Measurements from ENCODE around the gene NHLRC4. TPM values are rescaled to one million over a fixed set of nuclear protein-coding genes. Genes with fewer than 3 reads are reported as not detected.

The NHLRC4 gene
- total and polyA plus RNA-seq, 3 experiments from 2014 or later = 0.55 to 1.6 (median 0.59) TPM

DNA sequence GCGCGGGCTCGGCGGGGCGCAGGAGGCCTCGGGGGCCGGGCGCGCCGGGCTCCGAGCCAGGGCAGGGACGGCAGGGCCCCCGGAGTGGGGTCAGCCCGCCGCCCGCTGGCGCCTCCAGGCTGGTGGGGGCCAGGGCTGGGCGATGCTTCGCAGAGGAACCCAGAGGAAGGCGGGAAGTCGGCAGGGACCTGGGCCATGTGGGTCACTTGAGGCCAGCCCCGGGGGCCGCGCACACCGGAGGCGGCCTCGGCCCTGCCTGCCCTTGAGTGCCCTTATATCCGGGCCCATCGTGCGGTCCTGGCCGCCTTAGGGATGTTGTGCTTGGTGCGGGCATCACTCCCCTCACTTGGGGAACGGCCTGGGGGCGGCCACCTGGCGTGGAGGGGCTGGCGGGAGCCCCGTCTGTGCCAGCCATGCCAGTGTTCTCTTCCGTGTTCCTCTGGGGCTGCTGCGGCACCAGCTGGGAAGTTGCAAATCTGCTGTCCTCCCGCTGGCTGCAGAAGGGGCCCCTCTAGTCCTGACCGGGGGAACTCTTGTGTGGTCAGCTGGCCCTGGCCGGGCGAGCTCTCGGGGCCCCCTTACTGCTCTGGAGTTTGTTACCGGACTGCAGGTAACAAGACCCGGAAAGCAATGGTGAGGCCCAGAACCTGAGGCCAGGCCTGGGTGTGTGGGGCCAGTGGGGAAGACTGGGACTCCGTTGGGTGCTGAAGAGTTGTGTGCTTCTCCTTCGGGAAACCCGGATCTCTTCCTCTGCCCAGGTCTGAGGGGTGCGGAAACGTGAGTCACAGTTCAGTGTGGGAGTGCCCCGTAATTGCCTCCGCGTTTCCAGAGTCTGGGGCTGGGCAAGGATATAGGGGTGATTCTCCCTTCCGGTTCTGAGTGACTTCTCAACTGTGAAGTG, 38.4 kb upstream of the NHLRC4 start:
- peak overlapping the region; percentile 73 for H3K27ac ChIP-seq (ENCODE audit: low read depth, low read length)
- no peaks in the 10 kb centered on the region for H3K27me3 ChIP-seq (ENCODE audit: insufficient read depth, low read length, poor library complexity, severe bottlenecking)
- ChIA-PET POLR2A (interaction anchor here (0.5 to 1.3 kb wide), 2 partner anchors 109 to 336 kb away, joined by 7 to 10 read pairs; partner anchors contain the start of gene METTL26), CTCF (no interaction called here)
- no peaks in the 10 kb centered on the region for H3K9me3 Mint-ChIP-seq
- peak overlapping the region; percentile 87 for H3K4me3 ChIP-seq (ENCODE audit: low read length)
- no peaks in the 10 kb centered on the region for H3K36me3 ChIP-seq (ENCODE audit: insufficient read depth, low read length)
- H3K27ac Mint-ChIP-seq = peak overlapping the region; percentile 88 to 99 (median 94)
- H3K4me1 ChIP-seq (ENCODE audit: insufficient read depth, low read length) = peaks cover 35% of the 10 kb centered on the region
- peak overlapping the region; percentile 93 to 97 (median 93) for H3K4me3 Mint-ChIP-seq
- no peaks in the 10 kb centered on the region for H3K9me3 ChIP-seq (ENCODE audit: low read length)
- H3K4me1 Mint-ChIP-seq = peaks cover 33 to 47% (median 34%) of the 10 kb centered on the region in 3 donors
- peaks cover 0 to 8% (median 0%) of the 10 kb centered on the region in 3 donors for H3K36me3 Mint-ChIP-seq
- H3K27me3 Mint-ChIP-seq = peaks cover 0 to 1% of the 10 kb centered on the region in 2 donors
- peak in 4 of 5 donors; percentile 14 to 43 (median 25) for DNase-seq

DNA sequence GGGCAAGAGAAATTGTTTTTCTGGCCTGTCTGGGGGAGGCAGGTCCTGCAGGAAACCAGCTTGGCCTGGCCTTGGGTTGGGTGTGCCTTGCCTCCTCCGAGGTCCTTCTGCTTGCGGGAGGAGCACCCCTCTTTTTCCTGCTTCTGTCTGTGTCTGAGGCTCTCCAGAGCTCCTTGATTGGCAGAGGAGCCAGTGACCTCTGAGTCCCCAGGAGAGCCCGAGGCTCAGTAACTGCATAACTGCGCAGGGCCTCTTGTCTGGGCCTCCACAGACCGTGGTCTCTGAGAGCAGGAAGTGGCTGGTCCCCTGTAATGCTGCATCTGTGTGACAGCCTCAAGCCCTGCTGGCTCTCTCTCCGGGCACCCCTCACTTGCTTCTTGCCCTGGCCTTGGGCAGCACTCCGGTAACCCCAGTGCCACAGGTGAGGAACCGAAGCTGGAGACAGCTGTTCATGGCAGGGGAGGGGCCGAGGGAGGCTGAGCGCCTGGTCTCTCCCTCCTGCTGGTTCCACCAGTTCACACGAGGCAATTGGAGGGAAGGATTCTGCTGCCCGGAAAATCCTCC, 37.7 kb upstream of the NHLRC4 start:
- POLR2A ChIA-PET = interaction anchor here (0.5 kb wide), 1 partner anchor 337 kb away, joined by 7 read pairs; no protein-coding TSS in a partner anchor
- CTCF ChIA-PET = no interaction called here
- DNase-seq = peak in 1 of 5 donors; percentile 20
- Histone ChIP-seq H3K27ac (ENCODE audit: low read depth, low read length) (peak overlapping the region; percentile 73), H3K27me3 (ENCODE audit: insufficient read depth, low read length, poor library complexity, severe bottlenecking) (no peaks in the 10 kb centered on the region), H3K9me3 (ENCODE audit: low read length) (no peaks in the 10 kb centered on the region), H3K36me3 (ENCODE audit: insufficient read depth, low read length) (no peaks in the 10 kb centered on the region), H3K4me3 (ENCODE audit: low read length) (peak overlapping the region; percentile 87), H3K4me1 (ENCODE audit: insufficient read depth, low read length) (peaks cover 35% of the 10 kb centered on the region)
- Mint-ChIP-seq H3K4me1 (peaks cover 33 to 45% (median 34%) of the 10 kb centered on the region in 3 donors), H3K27me3 (peaks cover 0 to 1% of the 10 kb centered on the region in 2 donors), H3K9me3 (no peaks in the 10 kb centered on the region), H3K27ac (peak overlapping the region; percentile 88 to 99 (median 94)), H3K36me3 (peaks cover 0 to 8% (median 0%) of the 10 kb centered on the region in 3 donors), H3K4me3 (peak overlapping the region; percentile 93 to 97 (median 93))

DNA sequence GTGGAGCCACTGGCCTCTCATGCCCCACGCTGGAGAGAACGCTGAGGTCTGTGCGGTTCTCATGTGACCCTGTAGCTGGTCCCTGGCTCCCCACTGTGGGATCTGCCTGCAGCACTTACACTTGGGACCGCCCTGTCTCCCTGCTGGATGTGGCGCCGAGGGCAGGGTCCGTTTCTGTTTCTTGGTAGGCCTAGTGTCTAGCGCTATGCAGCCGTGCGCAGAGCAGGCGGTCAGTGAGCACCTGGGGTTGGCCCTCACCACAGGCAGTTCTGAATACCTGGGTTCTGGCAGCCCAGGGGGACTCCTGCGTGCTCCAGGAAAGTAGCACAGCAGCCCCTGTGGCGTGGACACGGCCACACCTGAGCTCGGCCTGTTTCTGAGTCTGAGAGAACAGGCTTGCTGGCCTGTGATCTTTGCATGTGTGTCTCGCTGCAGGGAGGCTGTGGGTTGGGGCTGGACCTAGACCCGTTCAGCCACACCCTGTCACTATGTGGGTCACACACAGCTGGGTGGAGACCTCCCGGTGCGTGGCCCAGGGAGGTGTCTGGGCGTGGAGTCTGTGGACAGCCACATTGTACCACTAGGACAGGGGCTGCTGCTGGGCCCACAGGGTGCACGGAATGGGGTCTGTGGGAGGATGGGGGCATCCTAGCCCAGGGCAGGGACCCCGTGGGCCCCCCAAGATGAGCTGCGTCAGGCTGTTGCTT, 36.5 kb upstream of the NHLRC4 start:
- DNase-seq = no peak
- H3K27ac ChIP-seq (ENCODE audit: low read depth, low read length) = no peak overlapping the region
- no peaks in the 10 kb centered on the region for H3K36me3 ChIP-seq (ENCODE audit: insufficient read depth, low read length)
- Mint-ChIP-seq H3K27ac (peak overlapping the region in 6 of 8 donors; percentile 70 to 90 (median 86)), H3K27me3 (peaks cover 0 to 1% of the 10 kb centered on the region in 2 donors), H3K4me3 (peak overlapping the region; percentile 74 to 97 (median 93)), H3K9me3 (no peaks in the 10 kb centered on the region), H3K36me3 (peaks cover 0 to 11% (median 0%) of the 10 kb centered on the region in 3 donors), H3K4me1 (peaks cover 32 to 42% (median 34%) of the 10 kb centered on the region in 3 donors)
- POLR2A ChIA-PET = no interaction called here
- CTCF ChIA-PET = no interaction called here
- no peaks in the 10 kb centered on the region for H3K27me3 ChIP-seq (ENCODE audit: insufficient read depth, low read length, poor library complexity, severe bottlenecking)
- H3K9me3 ChIP-seq (ENCODE audit: low read length) = no peaks in the 10 kb centered on the region
- no peak overlapping the region for H3K4me3 ChIP-seq (ENCODE audit: low read length)
- peaks cover 31% of the 10 kb centered on the region for H3K4me1 ChIP-seq (ENCODE audit: insufficient read depth, low read length)

DNA sequence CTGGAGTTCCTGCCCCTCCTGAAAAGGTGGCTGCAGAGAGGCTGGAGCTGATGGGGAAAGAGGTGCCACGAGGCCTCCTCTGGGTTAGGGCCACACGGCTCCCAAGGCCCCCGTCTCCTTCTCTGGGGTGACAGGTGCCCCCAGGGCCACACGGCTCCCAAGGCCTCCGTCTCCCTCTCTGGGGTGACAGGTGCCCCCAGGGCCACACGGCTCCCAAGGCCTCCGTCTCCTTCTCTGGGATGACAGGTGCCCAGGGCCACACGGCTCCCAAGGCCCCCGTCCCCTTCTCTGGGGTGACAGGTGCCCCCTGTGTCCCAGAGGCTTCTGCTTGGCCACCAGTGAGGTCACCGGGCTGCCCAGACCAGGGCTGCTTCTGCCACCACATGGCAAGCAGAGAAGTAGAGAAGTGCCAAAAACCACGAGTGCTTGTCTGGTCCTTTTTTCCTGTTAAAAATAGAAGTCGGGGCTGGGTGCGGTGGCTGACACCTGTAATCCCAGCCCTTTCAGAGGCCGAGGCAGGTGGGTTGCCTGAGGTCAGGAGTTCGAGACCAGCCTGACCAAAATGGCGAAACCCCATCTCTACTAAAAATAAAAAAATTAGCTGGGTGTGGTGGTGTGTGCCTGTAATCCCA, 35.2 kb upstream of the NHLRC4 start:
- CTCF ChIA-PET = no interaction called here

DNA sequence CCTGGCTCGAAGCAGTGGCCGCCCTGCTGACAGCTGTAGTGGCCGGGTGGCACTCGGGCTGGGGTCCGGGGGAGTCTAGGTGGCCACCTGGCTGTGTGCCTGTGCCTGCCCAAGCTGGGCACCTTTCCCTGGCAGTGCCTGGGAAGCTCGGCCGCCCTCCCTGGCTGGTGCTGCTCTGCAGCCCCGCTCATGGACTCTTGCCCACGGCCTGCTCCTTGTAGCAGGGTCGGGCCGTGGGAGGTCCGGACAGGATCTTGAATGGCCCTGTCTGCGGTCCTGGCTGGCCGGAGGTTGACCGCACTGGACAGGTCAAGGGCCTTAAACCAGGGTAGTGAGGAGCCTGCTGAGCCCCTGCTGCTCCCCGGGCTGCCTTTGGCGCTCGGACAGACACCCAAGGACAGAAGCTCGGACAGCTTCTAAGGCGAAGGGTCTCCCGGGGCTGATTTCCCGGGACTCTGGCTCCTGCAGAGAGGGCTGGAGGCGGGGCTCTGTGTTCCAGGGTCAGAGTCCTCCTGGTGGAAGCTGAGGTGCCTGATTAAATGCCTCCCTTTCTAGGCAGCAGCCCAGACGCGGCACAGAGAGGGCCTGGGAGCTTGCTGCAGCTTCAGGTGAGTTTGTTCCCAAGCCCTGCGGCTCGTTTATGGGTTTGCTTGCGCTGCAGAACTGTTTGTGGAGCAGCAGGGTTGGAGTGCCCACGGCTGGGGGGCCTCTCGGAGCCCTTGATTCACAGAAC, 33.2 kb upstream of the NHLRC4 start:
- peaks cover 17 to 27% (median 19%) of the 10 kb centered on the region in 3 donors for H3K4me1 Mint-ChIP-seq

More for the DNA sequence above, 35.2 kb upstream of the NHLRC4 start:
- no peaks in the 10 kb centered on the region for H3K27me3 ChIP-seq (ENCODE audit: insufficient read depth, low read length, poor library complexity, severe bottlenecking)
- H3K4me1 Mint-ChIP-seq = peaks cover 20 to 29% (median 21%) of the 10 kb centered on the region in 3 donors
- H3K36me3 ChIP-seq (ENCODE audit: insufficient read depth, low read length) = no peaks in the 10 kb centered on the region
- H3K4me3 ChIP-seq (ENCODE audit: low read length) = no peak overlapping the region
- peaks cover 17% of the 10 kb centered on the region for H3K4me1 ChIP-seq (ENCODE audit: insufficient read depth, low read length)
- no peaks in the 10 kb centered on the region for H3K9me3 ChIP-seq (ENCODE audit: low read length)
- no peak for DNase-seq
- no peaks in the 10 kb centered on the region for H3K9me3 Mint-ChIP-seq
- H3K27ac Mint-ChIP-seq = peak overlapping the region in 3 of 8 donors; percentile 22 to 92 (median 75)
- POLR2A ChIA-PET = no interaction called here
- H3K36me3 Mint-ChIP-seq = peaks cover 0 to 12% (median 0%) of the 10 kb centered on the region in 3 donors
- no peak overlapping the region for H3K27ac ChIP-seq (ENCODE audit: low read depth, low read length)
- peak overlapping the region in 1 of 7 donors; percentile 97 for H3K4me3 Mint-ChIP-seq
- H3K27me3 Mint-ChIP-seq = peaks cover 0 to 1% of the 10 kb centered on the region in 2 donors

DNA sequence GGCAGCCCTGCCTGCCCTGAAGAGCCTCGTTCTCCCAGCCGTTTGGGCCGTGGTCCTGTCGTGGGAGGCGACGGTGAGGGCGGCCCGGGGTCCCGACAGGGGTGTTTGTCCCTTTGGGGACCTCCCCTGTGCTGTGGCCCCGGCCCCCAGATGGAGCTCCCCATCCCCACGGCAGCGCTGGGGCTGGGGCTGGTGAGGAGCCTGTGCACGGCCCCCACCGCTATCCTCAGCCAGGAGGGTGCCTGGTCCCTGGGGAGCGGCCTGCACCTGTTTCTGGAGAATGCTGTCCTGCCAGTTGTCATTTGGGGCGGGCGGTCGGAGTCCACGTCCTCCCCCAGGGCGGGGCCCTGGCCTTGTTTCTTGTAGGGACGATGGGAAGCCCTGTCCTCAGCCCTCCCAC, 32.7 kb upstream of the NHLRC4 start:
- Histone ChIP-seq H3K27ac (ENCODE audit: low read depth, low read length) (no peak overlapping the region), H3K9me3 (ENCODE audit: low read length) (no peaks in the 10 kb centered on the region), H3K27me3 (ENCODE audit: insufficient read depth, low read length, poor library complexity, severe bottlenecking) (no peaks in the 10 kb centered on the region), H3K4me3 (ENCODE audit: low read length) (no peak overlapping the region), H3K36me3 (ENCODE audit: insufficient read depth, low read length) (no peaks in the 10 kb centered on the region), H3K4me1 (ENCODE audit: insufficient read depth, low read length) (peaks cover 12% of the 10 kb centered on the region)
- H3K9me3 Mint-ChIP-seq = no peaks in the 10 kb centered on the region
- ChIA-PET POLR2A (no interaction called here), CTCF (no interaction called here)
- no peaks in the 10 kb centered on the region for H3K27me3 Mint-ChIP-seq
- H3K4me1 Mint-ChIP-seq = peaks cover 11 to 24% (median 15%) of the 10 kb centered on the region in 3 donors
- H3K4me3 Mint-ChIP-seq = no peak overlapping the region
- DNase-seq = no peak
- H3K36me3 Mint-ChIP-seq = peaks cover 0 to 24% (median 0%) of the 10 kb centered on the region in 3 donors
- H3K27ac Mint-ChIP-seq = no peak overlapping the region

More for the DNA sequence above, 33.2 kb upstream of the NHLRC4 start:
- Mint-ChIP-seq H3K36me3 (peaks cover 0 to 25% (median 0%) of the 10 kb centered on the region in 3 donors), H3K4me3 (no peak overlapping the region), H3K27ac (peak overlapping the region in 2 of 8 donors; percentile 10 to 29), H3K9me3 (no peaks in the 10 kb centered on the region), H3K27me3 (peaks cover 0 to 1% of the 10 kb centered on the region in 2 donors)
- Histone ChIP-seq H3K4me3 (ENCODE audit: low read length) (no peak overlapping the region), H3K9me3 (ENCODE audit: low read length) (no peaks in the 10 kb centered on the region), H3K27ac (ENCODE audit: low read depth, low read length) (no peak overlapping the region), H3K27me3 (ENCODE audit: insufficient read depth, low read length, poor library complexity, severe bottlenecking) (no peaks in the 10 kb centered on the region), H3K36me3 (ENCODE audit: insufficient read depth, low read length) (no peaks in the 10 kb centered on the region), H3K4me1 (ENCODE audit: insufficient read depth, low read length) (peaks cover 15% of the 10 kb centered on the region)
- no peak for DNase-seq
- POLR2A ChIA-PET = no interaction called here
- CTCF ChIA-PET = no interaction called here

DNA sequence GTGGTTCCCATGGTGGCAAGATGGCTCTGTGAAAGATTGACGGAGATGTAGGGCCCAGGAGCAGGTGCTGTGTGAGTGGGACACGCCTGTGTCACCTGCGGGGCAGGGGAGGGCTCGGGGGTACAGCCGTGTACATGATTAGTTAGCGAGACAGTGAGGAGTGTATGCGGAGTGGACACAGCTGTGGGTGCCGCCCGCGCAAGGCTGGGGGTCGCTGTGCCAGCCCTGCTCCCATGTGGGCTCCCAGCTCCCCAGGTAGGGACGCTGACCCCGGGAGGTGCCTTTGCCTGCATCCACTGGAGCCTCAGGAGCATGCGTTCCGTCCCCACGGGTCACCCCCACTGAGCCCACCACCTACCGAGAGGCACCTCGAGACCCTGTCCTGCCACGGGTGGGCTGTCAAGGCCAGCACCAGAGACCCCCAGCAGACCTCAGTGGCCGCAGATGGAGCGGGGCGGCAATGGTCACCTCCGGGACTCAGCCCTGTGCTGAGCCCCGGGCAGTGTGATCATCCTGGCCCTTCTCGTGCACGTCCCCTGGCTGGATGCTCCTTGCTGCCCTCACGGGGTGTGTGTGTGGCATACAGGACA, 31.9 kb upstream of the NHLRC4 start:
- H3K27ac ChIP-seq (ENCODE audit: low read depth, low read length) = no peak overlapping the region
- CTCF ChIA-PET = no interaction called here
- H3K27me3 ChIP-seq (ENCODE audit: insufficient read depth, low read length, poor library complexity, severe bottlenecking) = no peaks in the 10 kb centered on the region
- no peaks in the 10 kb centered on the region for H3K9me3 ChIP-seq (ENCODE audit: low read length)
- no peak overlapping the region for H3K4me3 Mint-ChIP-seq
- no peaks in the 10 kb centered on the region for H3K36me3 ChIP-seq (ENCODE audit: insufficient read depth, low read length)
- H3K9me3 Mint-ChIP-seq = no peaks in the 10 kb centered on the region
- H3K27ac Mint-ChIP-seq = no peak overlapping the region
- H3K36me3 Mint-ChIP-seq = peaks cover 0 to 27% (median 0%) of the 10 kb centered on the region in 3 donors
- POLR2A ChIA-PET = no interaction called here
- peaks cover 7 to 16% (median 9%) of the 10 kb centered on the region in 3 donors for H3K4me1 Mint-ChIP-seq
- DNase-seq = no peak
- H3K4me1 ChIP-seq (ENCODE audit: insufficient read depth, low read length) = peaks cover 3% of the 10 kb centered on the region
- no peak overlapping the region for H3K4me3 ChIP-seq (ENCODE audit: low read length)
- H3K27me3 Mint-ChIP-seq = no peaks in the 10 kb centered on the region
